Measurements from ENCODE around the gene FBXO44.

FBXO44 gene

GRCh38 chr1:11661103-11661502, 6.4 kb downstream of the FBXO44 start:
- DNase-seq, result no peak

- peak; percentile 69 for DNase-seq
These were observed 9.8 kb downstream of the FBXO44 start for GRCh38 chr1:11664336-11665065.

GRCh38 chr1:11668516-11668915, 13.8 kb downstream of the FBXO44 start:
- DNase-seq, result no peak

- DNase-seq, result peak; percentile 20
These were observed 16.1 kb downstream of the FBXO44 start for GRCh38 chr1:11670747-11671146.

GRCh38 chr1:11671205-11671543, 16.5 kb downstream of the FBXO44 start:
- no peak for DNase-seq

GRCh38 chr1:11671544-11672286, 17.0 kb downstream of the FBXO44 start:
- DNase-seq, result no peak

- no peak for DNase-seq
These were observed 18.6 kb downstream of the FBXO44 start for GRCh38 chr1:11673089-11673769.

GRCh38 chr1:11674488-11674887, 19.8 kb downstream of the FBXO44 start:
- no peak for DNase-seq

GRCh38 chr1:11675325-11675724, 20.6 kb downstream of the FBXO44 start:
- no peak for DNase-seq

GRCh38 chr1:11676386-11677103, 21.9 kb downstream of the FBXO44 start:
- no peak for DNase-seq

GRCh38 chr1:11678442-11678841, 23.8 kb downstream of the FBXO44 start:
- no peak for DNase-seq

- no peak for DNase-seq
These were observed 25.8 kb downstream of the FBXO44 start for GRCh38 chr1:11680270-11681070.

GRCh38 chr1:11681071-11681771, 26.5 kb downstream of the FBXO44 start, which contains the start of gene MAD2L2:
Gene MAD2L2 (minus strand): TSS chr1:11681148. CDS start chr1:11680601, 547 bp downstream.
- DNase-seq, result peak; percentile 91

- no peak for DNase-seq
These were observed 27.7 kb downstream of the FBXO44 start for GRCh38 chr1:11682287-11682771.

GRCh38 chr1:11682799-11683198, 28.1 kb downstream of the FBXO44 start:
- no peak for DNase-seq

GRCh38 chr1:11684070-11684469, 29.4 kb downstream of the FBXO44 start:
- no peak for DNase-seq

- DNase-seq, result no peak
These were observed 30.6 kb downstream of the FBXO44 start for GRCh38 chr1:11685210-11685752.

GRCh38 chr1:11688506-11688905, 33.8 kb downstream of the FBXO44 start:
- no peak for DNase-seq

- no peak for DNase-seq
These were observed 36.0 kb downstream of the FBXO44 start for GRCh38 chr1:11690397-11691301.

GRCh38 chr1:11691302-11691914, 36.7 kb downstream of the FBXO44 start, which contains the start of gene DRAXIN:
Gene DRAXIN (plus strand): TSS chr1:11691710. CDS start chr1:11706259, 14,549 bp downstream.
- no peak for DNase-seq

Data from CD4-positive, alpha-beta T cell treated with Interleukin-21 for 1 hour (primary cell).